GM18867 (cell line): ENCODE results near the gene GALE.
"Not testable (repeated sequence)": the region's sequence is repeated elsewhere in the genome, so short reads cannot be mapped to it uniquely, and the experiment has no call there.

Source experiments
- ATAC-seq: cut with Tn5 transposase; IDR thresholded peaks from one replicate; pipeline ENCODE4 v1.9.1; 2021; ENCODE audit warnings: mild to moderate bottlenecking, moderate library complexity; ENCODE audit not compliant: unreplicated experiment

The GALE gene

DNA sequence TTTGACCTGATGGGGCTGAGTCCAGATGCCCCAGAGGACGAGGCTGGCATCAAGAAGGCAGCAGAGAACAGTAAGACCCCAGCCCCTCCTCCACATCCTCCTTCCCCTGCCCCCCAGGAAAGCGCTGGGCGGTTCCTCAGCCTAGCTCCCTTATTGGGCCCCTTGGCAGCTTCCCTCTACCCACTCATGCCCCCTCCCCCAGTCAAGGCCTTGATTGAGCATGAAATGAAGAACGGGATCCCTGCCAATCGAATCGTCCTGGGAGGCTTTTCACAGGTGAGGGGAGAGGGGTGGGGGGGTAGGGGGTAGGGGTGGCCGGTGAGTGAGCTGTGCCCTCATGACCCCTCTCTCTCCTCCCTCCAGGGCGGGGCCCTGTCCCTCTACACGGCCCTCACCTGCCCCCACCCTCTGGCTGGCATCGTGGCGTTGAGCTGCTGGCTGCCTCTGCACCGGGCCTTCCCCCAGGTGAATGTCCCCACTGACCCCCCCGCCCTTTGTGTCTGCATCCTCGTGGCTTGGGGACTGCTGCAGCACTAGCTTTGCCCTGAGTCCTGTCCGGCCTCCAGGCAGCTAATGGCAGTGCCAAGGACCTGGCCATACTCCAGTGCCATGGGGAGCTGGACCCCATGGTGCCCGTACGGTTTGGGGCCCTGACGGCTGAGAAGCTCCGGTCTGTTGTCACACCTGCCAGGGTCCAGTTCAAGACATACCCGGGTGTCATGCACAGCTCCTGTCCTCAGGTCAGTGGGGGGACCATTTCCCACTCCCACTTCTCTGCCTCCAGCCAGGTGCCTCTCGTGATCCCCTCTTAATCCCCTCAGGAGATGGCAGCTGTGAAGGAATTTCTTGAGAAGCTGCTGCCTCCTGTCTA, 6.5 kb downstream of the GALE start:
- ATAC-seq, result no peak

DNA sequence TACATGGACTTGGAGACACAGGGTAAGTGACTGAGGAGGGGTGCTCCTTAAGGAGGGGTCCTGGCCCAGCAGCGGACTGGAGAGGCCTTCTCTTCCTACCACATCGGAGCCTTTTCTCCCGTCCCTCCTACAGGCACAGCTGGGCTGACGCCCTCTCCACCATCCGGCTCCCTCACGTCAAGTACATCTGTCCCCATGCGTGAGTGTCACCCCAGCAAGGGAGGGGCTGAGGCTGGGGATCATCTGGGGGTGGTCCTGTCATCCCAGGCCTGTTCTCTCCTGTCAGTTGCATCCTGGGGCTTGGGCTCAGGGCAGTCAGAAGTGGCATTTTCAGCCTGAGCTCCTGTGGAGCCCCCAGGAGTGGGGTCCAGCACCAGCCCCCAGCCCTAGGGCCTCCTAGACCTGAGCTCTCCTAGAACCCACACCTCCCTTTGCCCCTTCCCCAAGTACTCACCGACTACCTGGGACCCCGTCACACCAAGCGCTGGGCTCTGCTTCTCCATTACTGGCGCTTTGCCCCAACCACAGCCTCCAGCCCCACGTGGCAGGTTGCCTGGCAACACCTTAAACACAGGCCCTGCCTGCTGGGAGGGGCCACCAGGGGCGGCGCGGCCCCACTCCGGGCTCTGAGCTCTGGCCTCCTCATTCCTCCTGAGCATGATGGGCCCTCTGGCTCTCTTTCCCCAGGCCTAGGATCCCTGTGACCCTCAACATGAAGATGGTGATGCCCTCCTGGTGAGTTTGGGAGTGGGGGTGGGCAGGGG, 7.4 kb downstream of the GALE start:
- ATAC-seq, result no peak

DNA sequence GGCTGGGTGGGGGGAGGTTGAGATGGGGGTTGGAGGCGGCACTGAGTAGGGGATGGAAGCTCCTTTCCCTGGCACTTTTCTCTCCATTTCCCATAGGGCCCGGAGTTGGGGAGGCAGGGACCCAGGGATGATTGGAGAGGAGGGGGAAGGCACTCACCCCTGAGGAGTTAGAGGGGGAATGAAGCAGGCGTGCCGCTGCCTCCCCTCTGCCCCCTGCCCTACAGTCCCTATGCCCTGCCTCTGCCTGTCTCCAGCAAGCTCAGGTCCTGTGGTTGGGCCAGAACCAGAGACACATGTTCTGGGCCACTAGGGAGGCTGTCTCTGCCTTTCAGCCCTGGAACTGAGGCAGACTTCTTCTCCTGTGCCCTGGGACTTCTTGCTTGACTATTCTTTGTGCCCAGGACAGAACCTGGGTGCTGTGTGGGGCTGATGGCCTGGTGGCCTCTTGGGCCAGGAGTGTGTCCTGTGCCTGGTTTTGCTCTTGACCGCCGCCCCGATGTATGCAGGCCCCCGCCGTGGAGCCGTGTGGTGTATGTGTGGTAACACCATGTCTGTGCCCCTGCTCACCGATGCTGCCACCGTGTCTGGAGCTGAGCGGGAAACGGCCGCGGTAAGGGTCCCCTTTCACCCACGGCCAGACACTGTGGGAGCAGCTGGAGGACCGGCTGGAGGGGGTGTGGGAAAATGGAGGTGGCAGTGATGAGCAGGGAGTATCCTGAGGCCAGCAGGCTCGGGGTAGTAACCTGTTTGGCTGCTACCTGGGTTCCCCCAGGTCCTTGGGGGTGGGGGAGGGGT, 8.2 kb downstream of the GALE start:
- ATAC-seq, result no peak

DNA sequence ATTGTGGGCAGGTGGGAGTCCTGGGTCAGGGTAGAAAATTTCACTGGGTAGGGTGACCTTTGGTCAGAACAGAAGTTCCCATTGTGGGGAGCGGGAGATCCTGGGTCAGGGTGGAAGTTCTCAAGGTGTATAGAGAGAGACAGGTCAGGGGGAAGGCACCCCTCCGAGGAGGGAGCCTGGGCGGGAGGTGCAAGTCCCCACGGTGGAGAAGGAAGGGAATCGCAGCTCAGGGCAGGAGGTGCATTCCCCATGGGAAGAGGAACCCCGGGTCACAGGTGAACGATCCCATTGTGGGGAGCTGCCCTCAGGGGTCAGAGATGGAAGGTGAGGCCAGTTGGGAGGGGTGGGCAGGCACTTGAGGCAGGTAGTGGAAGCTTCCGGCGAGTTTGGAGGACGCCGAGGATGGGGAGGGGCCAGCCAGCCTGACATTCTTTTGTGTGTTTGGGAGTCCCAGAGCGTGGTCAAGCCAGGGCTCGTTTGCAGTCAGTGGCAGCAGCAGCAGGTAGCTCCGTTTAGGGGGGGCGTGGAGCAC, 9.0 kb downstream of the GALE start:
- no peak for ATAC-seq

DNA sequence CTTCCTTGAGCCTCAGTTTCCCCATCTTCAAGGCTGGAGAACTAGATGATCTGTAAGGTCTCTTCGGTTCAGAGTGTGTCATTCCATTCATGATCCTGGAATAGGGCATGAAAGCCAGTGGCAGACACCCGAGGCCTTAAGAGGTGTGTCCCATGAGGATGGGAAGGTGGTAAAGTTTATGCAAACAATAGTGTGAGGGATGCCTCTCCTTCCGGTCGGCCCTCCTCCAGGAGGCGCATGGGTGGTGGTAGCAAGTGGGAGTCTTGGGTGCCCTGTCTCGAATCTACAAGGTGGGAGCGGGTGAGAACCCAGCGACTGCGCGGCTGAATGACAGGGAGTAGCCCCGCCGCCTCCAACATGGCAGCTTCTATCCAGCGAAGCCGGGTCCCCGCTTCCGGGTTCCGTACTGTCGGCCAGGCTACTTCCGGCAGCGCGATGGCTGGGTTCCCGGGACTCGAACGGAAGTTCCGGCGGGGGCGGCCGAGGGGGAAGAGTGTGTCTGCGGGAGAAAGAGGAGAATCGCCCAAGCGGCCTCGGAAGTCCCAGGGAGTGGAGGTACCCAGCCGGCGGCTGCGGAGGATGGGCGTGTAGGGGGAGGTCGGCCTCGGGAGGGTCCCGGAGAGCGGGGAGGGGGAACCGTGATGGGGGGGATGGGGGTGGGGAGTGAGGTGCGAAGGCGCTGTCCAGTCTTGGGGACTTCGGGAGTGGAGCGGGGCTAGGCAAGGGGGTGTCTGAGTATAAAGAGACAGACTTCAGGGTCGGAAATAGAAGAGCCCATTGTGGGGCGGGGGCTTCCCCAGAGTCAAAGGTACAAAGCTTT, 9.6 kb downstream of the GALE start, which contains the start of gene LYPLA2:
Gene LYPLA2 (plus strand): TSS at position 450 of the 820 bp plus-strand sequence. CDS start 1,538 bp downstream, outside the sequence.
- ATAC-seq, result peak; percentile 78

DNA sequence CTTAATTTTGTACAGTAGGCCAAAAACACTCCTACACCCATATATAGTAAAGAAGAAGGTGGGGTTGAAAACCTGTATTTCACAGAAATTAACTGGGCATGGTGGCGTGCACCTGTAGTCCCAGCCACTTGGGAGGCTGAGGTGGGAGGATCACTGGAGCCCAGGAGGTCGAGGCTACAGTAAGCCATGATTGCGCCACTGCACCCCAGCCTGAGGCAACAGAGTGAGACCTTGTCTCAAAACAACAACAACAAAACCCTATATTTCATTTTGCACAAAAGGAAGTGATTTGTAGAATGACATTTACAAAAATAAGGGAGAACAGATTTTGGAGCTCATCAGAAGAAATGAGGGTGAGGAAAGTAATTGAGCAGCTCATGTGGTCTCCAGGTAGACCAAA, 11.9 kb downstream of the GALE start:
- ATAC-seq, result no peak

DNA sequence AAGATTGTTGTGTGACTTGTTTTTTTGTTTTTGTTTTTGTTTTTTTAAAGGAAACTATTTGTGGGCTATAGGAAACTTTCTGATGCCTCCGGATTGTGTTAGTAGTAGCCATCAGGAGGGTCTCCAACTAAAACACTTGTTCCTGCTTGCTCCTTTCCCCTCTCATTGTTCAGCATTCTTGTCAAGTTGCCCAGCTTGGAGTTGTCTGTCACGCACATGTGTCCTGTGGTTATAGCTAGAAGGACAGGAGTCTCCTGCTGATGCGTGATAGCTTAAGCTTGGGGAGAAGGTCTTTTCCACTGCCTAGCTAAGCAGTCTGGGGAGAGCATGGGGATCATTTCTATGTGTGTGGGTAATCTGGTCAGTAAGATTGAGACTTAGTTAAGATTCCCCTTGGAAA, 12.9 kb downstream of the GALE start:
- ATAC-seq, result no peak

DNA sequence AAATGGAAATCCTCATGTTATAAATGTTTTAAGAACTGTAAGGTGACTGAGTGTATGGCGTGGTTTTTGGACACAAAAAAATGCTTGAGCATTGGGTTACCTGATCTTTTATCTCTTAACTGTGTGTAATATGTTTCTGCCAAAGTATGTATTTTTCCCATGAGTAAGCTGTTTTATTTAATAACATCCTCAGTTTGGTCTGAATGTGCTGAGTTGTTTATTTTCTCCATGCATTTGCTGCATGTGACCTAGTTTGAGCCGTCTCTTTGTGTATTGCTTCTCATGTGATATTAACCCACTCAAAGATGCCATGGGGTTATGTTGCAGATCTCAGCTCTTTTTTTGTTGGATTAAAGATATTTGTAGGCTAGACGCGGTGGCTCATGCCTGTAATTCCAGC, 15.7 kb downstream of the GALE start:
- ATAC-seq, result no peak

DNA sequence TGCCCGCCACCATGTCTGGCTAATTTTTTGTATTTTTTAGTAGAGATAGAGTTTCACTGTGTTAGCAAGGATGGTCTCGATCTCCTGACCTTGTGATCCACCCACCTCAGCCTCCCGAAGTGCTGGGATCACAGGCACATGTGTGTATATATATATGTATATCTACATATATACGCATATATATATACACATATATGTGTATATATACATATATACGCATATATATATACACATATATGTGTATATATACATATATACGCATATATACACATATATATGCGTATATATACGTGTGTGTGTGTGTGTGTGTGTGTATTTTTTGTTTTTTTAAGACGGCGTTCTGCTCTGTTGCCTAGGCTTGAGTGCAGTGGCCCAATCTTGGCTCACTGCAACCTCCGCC, 17.4 kb downstream of the GALE start:
- not testable (repeated sequence) for ATAC-seq

DNA sequence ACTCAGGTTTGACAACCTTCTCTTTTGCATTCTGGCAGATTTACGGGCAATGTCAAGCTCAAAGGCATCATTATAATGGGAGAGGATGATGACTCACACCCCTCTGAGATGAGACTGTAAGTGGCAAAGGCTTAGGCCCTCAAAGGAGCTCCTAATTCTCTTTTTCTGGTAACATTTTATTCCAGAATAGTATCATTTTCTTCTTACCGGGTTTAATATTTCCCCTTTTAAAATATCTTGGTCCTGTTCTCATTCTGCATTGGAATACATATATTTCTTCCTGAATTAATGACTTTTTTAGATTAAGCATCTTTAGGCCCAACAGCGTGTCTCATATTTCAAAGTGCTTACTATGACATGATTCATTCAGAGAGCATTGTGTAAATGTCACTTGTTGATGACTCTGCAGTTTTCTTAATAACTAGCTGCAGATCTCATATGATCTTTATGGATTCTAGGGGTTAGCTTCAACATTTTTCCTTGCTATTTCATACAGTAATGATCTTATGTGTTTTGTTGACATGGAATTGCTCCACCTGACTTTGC, 20.7 kb downstream of the GALE start:
- no peak for ATAC-seq

DNA sequence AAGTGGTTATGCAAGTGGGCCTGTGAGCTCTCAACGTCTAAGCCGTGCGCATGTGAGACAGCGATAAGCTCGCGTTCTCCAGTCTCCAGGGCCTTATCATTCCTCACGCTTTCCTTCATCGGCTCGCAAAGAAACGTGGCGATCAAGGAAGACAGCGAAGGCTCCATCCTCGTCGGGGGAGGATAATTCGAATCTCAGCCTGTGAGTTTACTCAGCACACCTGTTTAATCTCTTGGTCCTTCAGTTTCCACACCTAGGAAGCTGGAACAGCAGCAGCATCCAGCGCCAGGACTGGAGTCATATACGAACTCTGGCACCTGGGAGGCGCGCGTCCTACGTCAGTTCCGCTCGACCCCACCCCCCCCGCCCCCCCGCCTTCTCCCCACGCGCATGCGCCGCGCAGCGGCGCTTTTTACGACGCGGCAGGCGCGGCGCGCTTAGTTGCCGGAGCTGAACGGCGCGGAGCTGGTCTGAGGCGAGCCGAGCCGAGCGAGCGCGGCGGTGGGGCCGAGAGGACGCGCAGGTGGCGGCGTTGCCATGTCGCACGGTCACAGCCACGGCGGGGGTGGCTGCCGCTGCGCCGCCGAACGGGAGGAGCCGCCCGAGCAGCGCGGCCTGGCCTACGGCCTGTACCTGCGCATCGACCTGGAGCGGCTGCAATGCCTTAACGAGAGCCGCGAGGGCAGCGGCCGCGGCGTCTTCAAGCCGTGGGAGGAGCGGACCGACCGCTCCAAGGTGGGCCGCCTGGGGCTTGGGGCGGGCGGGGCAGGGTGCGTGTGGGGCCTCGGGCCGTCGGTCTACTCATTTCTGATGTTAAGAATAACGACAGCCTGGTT, 22.4 kb downstream of the GALE start, which contains the start of gene PITHD1:
Gene PITHD1 (plus strand): TSS at position 440 of the 836 bp plus-strand sequence. CDS start 98 bp downstream, at position 538.
- peak; percentile 80 for ATAC-seq

DNA sequence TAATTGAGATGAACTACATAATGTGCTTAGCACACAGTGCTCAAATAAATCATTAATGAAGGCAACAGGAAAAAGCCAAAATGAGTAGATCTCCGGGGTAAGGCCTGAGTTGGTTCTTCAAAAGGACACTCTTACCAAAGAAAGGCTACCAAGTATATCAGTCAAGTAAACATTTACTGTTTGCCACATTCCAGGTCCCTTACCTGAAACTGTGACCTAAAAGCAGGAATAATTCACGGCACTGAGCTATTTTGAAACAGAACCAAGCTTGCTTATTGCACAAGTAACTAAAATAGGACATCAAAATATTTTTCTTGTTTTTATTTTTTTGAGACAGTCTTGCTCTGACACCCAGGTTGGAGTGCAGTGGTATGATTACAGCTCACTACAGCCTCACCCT, 24.3 kb downstream of the GALE start:
- no peak for ATAC-seq

DNA sequence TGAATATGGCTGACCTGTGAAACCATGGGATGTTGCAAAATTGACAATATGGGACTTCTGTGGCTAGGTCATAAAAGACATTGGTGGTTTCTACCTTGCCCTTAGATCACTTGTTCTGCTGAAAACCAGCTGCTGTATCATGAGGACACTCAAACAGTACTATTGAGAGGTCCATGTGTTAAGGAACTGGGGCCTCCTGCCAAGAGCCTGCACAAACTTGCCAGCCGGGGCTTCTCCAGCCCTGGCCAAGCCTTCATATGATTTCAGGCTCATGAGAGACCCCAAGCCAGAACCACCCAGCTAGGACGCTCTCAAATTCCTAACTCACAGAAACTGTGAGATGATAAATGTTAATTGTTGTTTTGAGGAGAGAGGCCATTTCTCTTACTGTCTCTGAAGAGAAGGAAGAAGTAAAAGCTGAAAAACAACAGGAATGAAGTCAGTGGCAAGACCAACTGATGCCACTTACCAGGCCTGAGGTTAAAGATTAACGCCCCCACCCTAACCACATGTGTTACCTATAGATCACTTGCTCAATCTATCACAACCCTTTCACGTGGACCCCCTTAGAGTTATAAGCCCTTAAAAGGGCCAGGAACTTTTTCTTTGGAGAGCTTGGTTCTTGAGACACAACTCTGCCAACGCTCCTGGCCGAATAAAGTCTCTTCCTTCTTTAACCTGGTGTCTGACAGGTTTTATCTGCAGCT, 26.2 kb downstream of the GALE start:
- no peak for ATAC-seq

DNA sequence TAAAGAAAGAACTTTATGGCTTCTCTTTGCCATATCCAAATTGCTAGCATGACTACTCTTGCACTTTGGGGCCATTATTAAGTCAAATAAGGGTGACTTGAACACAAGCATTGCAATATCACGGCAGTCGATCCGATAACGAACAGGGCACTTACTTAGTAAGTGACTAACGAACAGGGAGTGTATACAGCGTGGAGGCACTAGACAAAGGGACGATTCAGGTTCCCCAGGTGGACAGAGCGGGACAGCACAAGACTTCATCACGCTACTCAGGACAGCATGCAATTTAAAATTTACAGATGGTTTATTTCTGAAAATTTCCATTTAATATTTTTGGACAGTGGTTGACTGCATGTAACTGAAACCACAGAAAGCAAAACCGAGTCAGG, 27.7 kb downstream of the GALE start:
- ATAC-seq, result no peak

DNA sequence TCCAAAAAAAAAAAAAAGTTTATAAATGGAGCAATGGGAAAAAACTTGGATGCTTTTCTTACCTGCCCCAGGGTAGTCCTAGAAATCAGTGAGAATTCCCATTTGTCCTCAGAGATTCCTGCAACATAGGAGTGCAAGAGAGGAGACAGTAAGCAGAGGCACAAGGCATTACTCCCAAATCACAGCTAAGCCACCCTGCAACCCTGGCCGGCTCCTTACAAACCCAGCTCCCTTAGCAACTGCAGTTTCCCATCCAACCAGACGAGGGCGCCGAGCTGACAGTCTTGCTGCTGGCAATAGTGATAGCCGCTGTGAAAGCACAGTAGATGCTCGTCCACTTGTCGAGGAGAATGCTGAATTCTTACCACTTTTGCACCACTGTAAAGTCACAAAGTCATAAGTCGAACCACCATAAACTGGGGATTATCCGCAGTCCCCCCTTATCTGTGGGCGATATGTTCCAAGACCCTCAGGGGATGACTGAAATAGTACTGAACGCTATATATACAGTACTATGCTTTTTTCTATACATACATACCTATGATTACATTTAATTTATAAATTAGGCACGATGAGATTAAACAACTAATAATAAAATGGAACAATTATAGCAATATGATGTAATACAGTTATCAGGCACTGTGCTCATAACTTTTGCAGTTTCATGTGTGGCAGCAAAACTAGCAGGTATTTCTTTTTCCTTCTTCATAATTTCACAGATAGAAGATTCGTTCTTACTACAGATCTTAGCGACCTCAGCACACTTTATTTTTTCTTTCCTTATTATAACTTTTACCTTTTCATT, 28.3 kb downstream of the GALE start:
- ATAC-seq, result peak; percentile 62

DNA sequence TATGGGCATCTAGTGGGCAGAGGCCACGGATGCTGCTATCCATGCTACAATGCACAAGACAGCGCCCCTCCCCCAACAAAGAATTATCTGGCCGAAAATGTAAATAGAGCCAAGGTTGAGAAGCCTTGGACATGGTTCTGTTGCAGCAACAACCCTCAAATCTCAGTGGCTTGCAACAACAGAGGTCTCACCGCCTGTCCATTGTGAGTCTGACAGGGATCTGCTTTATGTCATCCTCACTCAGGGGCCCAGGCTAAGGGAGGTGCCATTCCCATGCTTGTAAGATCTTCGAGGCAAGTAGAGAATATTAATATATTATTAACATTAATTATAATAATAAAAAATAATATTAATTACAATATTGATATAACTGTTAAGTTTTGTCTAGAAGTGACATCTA, 31.8 kb downstream of the GALE start:
- no peak for ATAC-seq

DNA sequence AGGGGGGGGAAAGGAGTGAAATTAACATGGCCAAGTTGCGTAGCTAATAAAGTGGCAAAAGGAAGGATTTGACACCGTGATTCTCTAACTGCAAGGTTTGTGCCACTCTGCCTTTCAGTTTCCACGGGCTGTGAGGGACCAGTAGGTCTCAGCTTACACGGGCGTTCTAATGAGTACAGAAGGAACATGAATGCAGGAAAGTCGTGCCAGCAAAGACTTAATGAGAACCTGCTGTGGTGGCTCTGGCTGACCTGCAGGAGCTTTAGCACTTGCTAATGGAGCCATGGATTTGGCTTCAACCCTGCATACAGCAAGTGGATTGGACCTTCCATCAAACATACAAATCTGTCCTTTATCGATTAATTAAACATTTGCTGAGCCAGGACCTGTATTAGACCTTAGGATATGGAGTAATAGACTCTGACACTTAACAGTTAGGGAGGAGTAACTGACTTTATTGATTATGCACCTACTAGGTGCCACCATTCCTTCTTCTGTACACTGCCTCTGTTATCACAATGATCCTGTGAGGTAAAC, 37.4 kb downstream of the GALE start:
- ATAC-seq, result no peak
